Gastroesophageal sphincter (tissue), 4 donors: Measurements from ENCODE around the gene HS3ST5. TPM values are rescaled to one million over a fixed set of nuclear protein-coding genes. Genes with fewer than 3 reads are reported as not detected.

Experiments
- ATAC-seq: fragments of 150-250 bp; one replicate; pipeline ENCODE4 v1.9.1; 2016; ENCODE audit warnings: mild to moderate bottlenecking, moderate library complexity
- H3K27ac ChIP-seq, 4 donors: fragments of 200-600 bp; sonication (generic) in 3 of 4; 1 replicate in 3 of 4; 2 replicates in 1 of 4; pipeline ENCODE4 v1.5.1; 2016 to 2019
- H3K27me3 ChIP-seq: fragments of 200-600 bp; sonication (generic); one replicate; pipeline ENCODE4 v1.5.1; 2019
- H3K36me3 ChIP-seq, 2 donors: fragments of 200-600 bp; sonication (generic); one replicate each; pipeline ENCODE4 v1.5.1; 2019; ENCODE audit warnings: control low read depth in 1 of 2
- H3K4me1 ChIP-seq, 3 donors: fragments of 200-600 bp; sonication (generic); 1 replicate in 2 of 3; 2 replicates in 1 of 3; pipeline ENCODE4 v1.5.1; 2016 to 2019; ENCODE audit warnings: control low read depth in 2 of 3
- H3K4me3 ChIP-seq, 2 donors: fragments of 200-600 bp; sonication (generic); one replicate each; pipeline ENCODE4 v1.5.1; 2019; ENCODE audit warnings: mild to moderate bottlenecking in 1 of 2, moderate library complexity in 1 of 2
- H3K9me3 ChIP-seq, 3 donors: fragments of 200-600 bp; sonication (generic); one replicate each; pipeline ENCODE4 v1.5.1; 2017 to 2019; ENCODE audit warnings: control low read depth in 2 of 3
- CTCF ChIP-seq, 4 experiments: fragments of 200-600 bp in 2 of 4; fragments of 450-650 bp in 2 of 4; sonication (generic) in 1 of 4; IDR thresholded peaks; one replicate each; pipeline ENCODE4 v1.5.1; 2017 to 2019; ENCODE audit warnings: antibody characterized with exemption in 4 of 4, mild to moderate bottlenecking in 2 of 4, moderate library complexity in 2 of 4
- EP300 ChIP-seq: sonication (generic); formaldehyde crosslinking; IDR thresholded peaks from one replicate; pipeline ENCODE4 v1.6.1; 2017; ENCODE audit warnings: antibody characterized with exemption, mild to moderate bottlenecking
- POLR2A ChIP-seq, 2 donors: fragments of 450-650 bp; IDR thresholded peaks; one replicate each; pipeline ENCODE4 v1.6.1; 2017; ENCODE audit warnings: antibody characterized with exemption in 2 of 2, mild to moderate bottlenecking in 2 of 2, moderate library complexity in 1 of 2
- POLR2AphosphoS5 ChIP-seq: sonication (generic); formaldehyde crosslinking; IDR thresholded peaks from one replicate; pipeline ENCODE4 v1.6.1; 2017; ENCODE audit warnings: antibody characterized with exemption
- WGBS, 2 donors: methylation state at CpG; one replicate each; pipeline ENCODE4 v1.1.5; 2018; ENCODE audit warnings: low coverage in 1 of 2; 5-methylcytosine and 5-hydroxymethylcytosine counted together
- total RNA-seq, 4 donors: library from RNA; depleted of rRNA; stranded (reverse); fragments of >200 nt; gene quantifications; one replicate each; pipeline ENCODE4 v1.1.0, GENCODE V29; 2016

HS3ST5 gene
- total RNA-seq, 4 donors from 2014 or later: 0.13 TPM; not detected in 3

GRCh38 chr6:114040871-114041270 lies 302.0 kb downstream of the HS3ST5 start:
- no peak overlapping the region for H3K27ac ChIP-seq
- H3K4me1 ChIP-seq: no peaks in the 10 kb centered on the region
- no peak overlapping the region for H3K4me3 ChIP-seq
- no peaks in the 10 kb centered on the region for H3K36me3 ChIP-seq
- no peaks in the 10 kb centered on the region for H3K27me3 ChIP-seq
- 69 to 95% methylated on average over 2 of the region's 2 CpGs for WGBS, 2 donors
- no peaks in the 10 kb centered on the region for H3K9me3 ChIP-seq
- TF ChIP-seq POLR2A (IDR thresholded peaks at IDR 0.05) (no peak), EP300 (no peak), POLR2AphosphoS5 (no peak)
- ATAC-seq: no peak

- no peaks in the 10 kb centered on the region for H3K36me3 ChIP-seq
- no peaks in the 10 kb centered on the region for H3K9me3 ChIP-seq
- H3K4me1 ChIP-seq: no peaks in the 10 kb centered on the region
- H3K4me3 ChIP-seq: no peak overlapping the region
- H3K27me3 ChIP-seq: no peaks in the 10 kb centered on the region
- no peak overlapping the region for H3K27ac ChIP-seq
- ATAC-seq: no peak
- TF ChIP-seq POLR2AphosphoS5: no peak
- no peak for TF ChIP-seq EP300
- TF ChIP-seq POLR2A (IDR thresholded peaks at IDR 0.05): no peak
- TF ChIP-seq CTCF (IDR thresholded peaks at IDR 0.05): no peak
- 83% methylated on average over 1 of the region's 2 CpGs; no CpG with 5 or more reads in 1 of the 2 donors for WGBS, 2 donors
Measured at GRCh38 chr6:114039841-114040240, 303.0 kb downstream of the HS3ST5 start.

- no peaks in the 10 kb centered on the region for H3K4me1 ChIP-seq
- H3K27ac ChIP-seq: no peak overlapping the region
- TF ChIP-seq POLR2AphosphoS5 (no peak), POLR2A (IDR thresholded peaks at IDR 0.05) (no peak), EP300 (no peak), CTCF (IDR thresholded peaks at IDR 0.05) (no peak)
- H3K36me3 ChIP-seq: no peaks in the 10 kb centered on the region
- H3K27me3 ChIP-seq: no peaks in the 10 kb centered on the region
- no peak overlapping the region for H3K4me3 ChIP-seq
- H3K9me3 ChIP-seq: no peaks in the 10 kb centered on the region
- ATAC-seq: no peak
Measured at GRCh38 chr6:114033606-114034005, 309.2 kb downstream of the HS3ST5 start.

GRCh38 chr6:114032721-114033120 lies 310.1 kb downstream of the HS3ST5 start:
- TF ChIP-seq POLR2A (IDR thresholded peaks at IDR 0.05) (no peak), CTCF (IDR thresholded peaks at IDR 0.05) (no peak), POLR2AphosphoS5 (no peak), EP300 (no peak)
- WGBS, 2 donors: 35 to 42% methylated on average over 3 of the region's 3 CpGs
- ATAC-seq: no peak
- Histone ChIP-seq H3K27me3 (no peaks in the 10 kb centered on the region), H3K27ac (no peak overlapping the region), H3K4me3 (no peak overlapping the region), H3K9me3 (no peaks in the 10 kb centered on the region), H3K4me1 (no peaks in the 10 kb centered on the region), H3K36me3 (no peaks in the 10 kb centered on the region)

GRCh38 chr6:114030767-114031166 lies 312.1 kb downstream of the HS3ST5 start:
- no peak overlapping the region for H3K27ac ChIP-seq
- no peaks in the 10 kb centered on the region for H3K27me3 ChIP-seq
- H3K4me1 ChIP-seq: no peaks in the 10 kb centered on the region
- H3K9me3 ChIP-seq: no peaks in the 10 kb centered on the region
- 62 to 71% methylated on average over 6 of the region's 6 CpGs for WGBS, 2 donors
- no peak overlapping the region for H3K4me3 ChIP-seq
- TF ChIP-seq EP300: no peak
- TF ChIP-seq POLR2AphosphoS5: no peak
- H3K36me3 ChIP-seq: no peaks in the 10 kb centered on the region
- ATAC-seq: no peak

- H3K4me3 ChIP-seq: no peak overlapping the region
- H3K27ac ChIP-seq: no peak overlapping the region
- no peaks in the 10 kb centered on the region for H3K27me3 ChIP-seq
- TF ChIP-seq POLR2AphosphoS5: no peak
- TF ChIP-seq EP300: no peak
- no peak for TF ChIP-seq CTCF (IDR thresholded peaks at IDR 0.05)
- no peak for TF ChIP-seq POLR2A (IDR thresholded peaks at IDR 0.05)
- H3K36me3 ChIP-seq: no peaks in the 10 kb centered on the region
- H3K4me1 ChIP-seq: no peaks in the 10 kb centered on the region
- 70 to 82% methylated on average over 5 to 6 of the region's 6 CpGs for WGBS, 2 donors
- H3K9me3 ChIP-seq: no peaks in the 10 kb centered on the region
- no peak for ATAC-seq
Measured at GRCh38 chr6:114024746-114025145, 318.1 kb downstream of the HS3ST5 start.
